Activated CD8-positive, alpha-beta memory T cell treated with anti-CD3 and anti-CD28 coated beads for 1 hour (primary cell): ENCODE measurements around the gene PTGER3.

Experiments used
- DNase-seq, 2 donors: peaks; one replicate each; pipeline ENCODE4 v3.0.0-alpha.2; 2020; ENCODE audit warnings: low read depth in 1 of 2; ENCODE audit errors: extremely low read depth in 1 of 2

Gene PTGER3

GRCh38 chr1:71047635-71048607 lies at the start of gene PTGER3:
TSS of gene PTGER3 (minus strand) at chr1:71047816. CDS start at chr1:71047577, 239 bp downstream.
- DNase-seq, result peak; percentile 12 to 28

GRCh38 chr1:71094913-71095312 lies 47.3 kb upstream of the PTGER3 start:
- no peak for DNase-seq

GRCh38 chr1:71093938-71094337 lies 46.3 kb upstream of the PTGER3 start:
- no peak for DNase-seq

GRCh38 chr1:71089536-71090270 lies 42.1 kb upstream of the PTGER3 start:
- no peak for DNase-seq

GRCh38 chr1:71088645-71089287 lies 41.1 kb upstream of the PTGER3 start:
- no peak for DNase-seq

- DNase-seq, result no peak
These were observed 40.1 kb upstream of the PTGER3 start for GRCh38 chr1:71087713-71088112.

GRCh38 chr1:71087060-71087459 lies 39.4 kb upstream of the PTGER3 start:
- no peak for DNase-seq

- no peak for DNase-seq
These were observed 38.7 kb upstream of the PTGER3 start for GRCh38 chr1:71086331-71086730.

- DNase-seq, result no peak
These were observed 35.7 kb upstream of the PTGER3 start for GRCh38 chr1:71083271-71083670.

GRCh38 chr1:71081697-71082080 lies 34.1 kb upstream of the PTGER3 start:
- DNase-seq, result no peak

GRCh38 chr1:71080739-71081696 lies 33.4 kb upstream of the PTGER3 start, which contains the start of gene ZRANB2:
TSS of gene ZRANB2 (minus strand) at chr1:71081035. CDS start at chr1:71080995, 40 bp downstream.
- peak; percentile 78 to 80 for DNase-seq

GRCh38 chr1:71080230-71080738 lies 32.7 kb upstream of the PTGER3 start:
- no peak for DNase-seq

- no peak for DNase-seq
These were observed 27.1 kb upstream of the PTGER3 start for GRCh38 chr1:71074681-71075080.

- no peak for DNase-seq
These were observed 24.7 kb upstream of the PTGER3 start for GRCh38 chr1:71072273-71072672.

- DNase-seq, result no peak
These were observed 24.1 kb upstream of the PTGER3 start for GRCh38 chr1:71071720-71072119.

GRCh38 chr1:71068325-71069240 lies 21.0 kb upstream of the PTGER3 start:
- DNase-seq, result no peak

GRCh38 chr1:71054791-71055190 lies 7.2 kb upstream of the PTGER3 start:
- no peak for DNase-seq

- no peak for DNase-seq
These were observed 6.7 kb upstream of the PTGER3 start for GRCh38 chr1:71054281-71054731.

GRCh38 chr1:71053758-71054157 lies 6.1 kb upstream of the PTGER3 start:
- DNase-seq, result no peak
